HepG2 (cell line): ENCODE results near the gene PSMD1.

ENCODE experiments used
- EZH2 ChIP-seq: conservative IDR thresholded peaks from 2 replicates; pipeline ENCODE4 v1.6.1; 2012; ENCODE audit warnings: mild to moderate bottlenecking, low read depth, low read length, moderate library complexity
- NFYB ChIP-seq: sonication (generic); formaldehyde crosslinking; IDR thresholded peaks from 2 replicates; pipeline ENCODE4 v1.4.0; 2020; ENCODE audit warnings: missing genetic modification reagents
- RFX5 ChIP-seq: IDR thresholded peaks from 2 replicates; pipeline ENCODE4 v1.6.1; 2011; ENCODE audit warnings: low read depth, low read length, improper control_type of control experiment
- TF ChIP-seq, protein P1 (sequence below): sonication (generic); formaldehyde crosslinking; IDR thresholded peaks from 2 replicates; pipeline ENCODE4 v1.4.0; 2020; ENCODE audit warnings: mild to moderate bottlenecking, low read depth, missing genetic modification reagents
- TF ChIP-seq, protein P2 (sequence below): sonication (generic); formaldehyde crosslinking; IDR thresholded peaks from 2 replicates; pipeline ENCODE4 v1.5.0; 2020; ENCODE audit warnings: mild to moderate bottlenecking, missing genetic modification reagents, moderate library complexity
- TF ChIP-seq, protein P3 (sequence below), 2 experiments: IDR thresholded peaks; 2 replicates each; pipeline ENCODE4 v1.6.1; 2011 to 2012; ENCODE audit warnings: low read length in 2 of 2, borderline replicate concordance in 1 of 2, low read depth in 1 of 2, mild to moderate bottlenecking in 1 of 2, moderate library complexity in 1 of 2
- TF ChIP-seq, protein P4 (sequence below): sonication (generic); formaldehyde crosslinking; IDR thresholded peaks from 2 replicates; pipeline ENCODE4 v1.9.0; 2021; ENCODE audit warnings: missing genetic modification reagents, mild to moderate bottlenecking, borderline replicate concordance
- TF ChIP-seq, protein P5 (sequence below): sonication (generic); formaldehyde crosslinking; IDR thresholded peaks from 2 replicates; pipeline ENCODE4 v1.4.0; 2020; ENCODE audit warnings: missing genetic modification reagents, borderline replicate concordance
- TF ChIP-seq, protein P6 (sequence below): sonication (generic); formaldehyde crosslinking; IDR thresholded peaks from one replicate; pipeline ENCODE4 v1.5.1; 2020; ENCODE audit warnings: mild to moderate bottlenecking, missing genetic modification reagents; ENCODE audit errors: not compliant biosample characterization

DNA sequence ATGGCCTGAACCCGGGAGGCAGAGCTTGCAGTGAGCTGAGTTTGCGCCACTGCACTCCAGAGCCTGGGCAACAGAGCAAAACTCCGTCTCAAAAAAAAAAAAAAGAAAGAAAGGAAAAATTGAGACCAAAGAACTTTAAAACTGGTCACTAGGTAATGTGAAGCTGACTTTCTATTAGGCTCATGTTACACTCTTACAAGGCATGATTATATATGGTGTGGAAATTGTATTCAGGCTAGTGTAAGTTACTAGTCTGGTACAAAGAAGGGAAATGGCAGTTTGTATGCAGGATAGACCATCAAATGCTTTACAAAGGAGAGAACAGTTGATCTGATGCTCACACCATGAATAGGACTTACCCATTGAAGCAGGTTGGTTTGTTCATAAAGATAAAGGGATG, 106.3 kb downstream of the PSMD1 start:
- TF ChIP-seq EZH2 = no peak
- TF ChIP-seq, protein P1, sequence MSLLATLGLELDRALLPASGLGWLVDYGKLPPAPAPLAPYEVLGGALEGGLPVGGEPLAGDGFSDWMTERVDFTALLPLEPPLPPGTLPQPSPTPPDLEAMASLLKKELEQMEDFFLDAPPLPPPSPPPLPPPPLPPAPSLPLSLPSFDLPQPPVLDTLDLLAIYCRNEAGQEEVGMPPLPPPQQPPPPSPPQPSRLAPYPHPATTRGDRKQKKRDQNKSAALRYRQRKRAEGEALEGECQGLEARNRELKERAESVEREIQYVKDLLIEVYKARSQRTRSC (CRISPR knock-in tag) = no peak
- TF ChIP-seq, protein P2, sequence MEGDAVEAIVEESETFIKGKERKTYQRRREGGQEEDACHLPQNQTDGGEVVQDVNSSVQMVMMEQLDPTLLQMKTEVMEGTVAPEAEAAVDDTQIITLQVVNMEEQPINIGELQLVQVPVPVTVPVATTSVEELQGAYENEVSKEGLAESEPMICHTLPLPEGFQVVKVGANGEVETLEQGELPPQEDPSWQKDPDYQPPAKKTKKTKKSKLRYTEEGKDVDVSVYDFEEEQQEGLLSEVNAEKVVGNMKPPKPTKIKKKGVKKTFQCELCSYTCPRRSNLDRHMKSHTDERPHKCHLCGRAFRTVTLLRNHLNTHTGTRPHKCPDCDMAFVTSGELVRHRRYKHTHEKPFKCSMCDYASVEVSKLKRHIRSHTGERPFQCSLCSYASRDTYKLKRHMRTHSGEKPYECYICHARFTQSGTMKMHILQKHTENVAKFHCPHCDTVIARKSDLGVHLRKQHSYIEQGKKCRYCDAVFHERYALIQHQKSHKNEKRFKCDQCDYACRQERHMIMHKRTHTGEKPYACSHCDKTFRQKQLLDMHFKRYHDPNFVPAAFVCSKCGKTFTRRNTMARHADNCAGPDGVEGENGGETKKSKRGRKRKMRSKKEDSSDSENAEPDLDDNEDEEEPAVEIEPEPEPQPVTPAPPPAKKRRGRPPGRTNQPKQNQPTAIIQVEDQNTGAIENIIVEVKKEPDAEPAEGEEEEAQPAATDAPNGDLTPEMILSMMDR (CRISPR knock-in tag) = no peak
- TF ChIP-seq, protein P3, sequence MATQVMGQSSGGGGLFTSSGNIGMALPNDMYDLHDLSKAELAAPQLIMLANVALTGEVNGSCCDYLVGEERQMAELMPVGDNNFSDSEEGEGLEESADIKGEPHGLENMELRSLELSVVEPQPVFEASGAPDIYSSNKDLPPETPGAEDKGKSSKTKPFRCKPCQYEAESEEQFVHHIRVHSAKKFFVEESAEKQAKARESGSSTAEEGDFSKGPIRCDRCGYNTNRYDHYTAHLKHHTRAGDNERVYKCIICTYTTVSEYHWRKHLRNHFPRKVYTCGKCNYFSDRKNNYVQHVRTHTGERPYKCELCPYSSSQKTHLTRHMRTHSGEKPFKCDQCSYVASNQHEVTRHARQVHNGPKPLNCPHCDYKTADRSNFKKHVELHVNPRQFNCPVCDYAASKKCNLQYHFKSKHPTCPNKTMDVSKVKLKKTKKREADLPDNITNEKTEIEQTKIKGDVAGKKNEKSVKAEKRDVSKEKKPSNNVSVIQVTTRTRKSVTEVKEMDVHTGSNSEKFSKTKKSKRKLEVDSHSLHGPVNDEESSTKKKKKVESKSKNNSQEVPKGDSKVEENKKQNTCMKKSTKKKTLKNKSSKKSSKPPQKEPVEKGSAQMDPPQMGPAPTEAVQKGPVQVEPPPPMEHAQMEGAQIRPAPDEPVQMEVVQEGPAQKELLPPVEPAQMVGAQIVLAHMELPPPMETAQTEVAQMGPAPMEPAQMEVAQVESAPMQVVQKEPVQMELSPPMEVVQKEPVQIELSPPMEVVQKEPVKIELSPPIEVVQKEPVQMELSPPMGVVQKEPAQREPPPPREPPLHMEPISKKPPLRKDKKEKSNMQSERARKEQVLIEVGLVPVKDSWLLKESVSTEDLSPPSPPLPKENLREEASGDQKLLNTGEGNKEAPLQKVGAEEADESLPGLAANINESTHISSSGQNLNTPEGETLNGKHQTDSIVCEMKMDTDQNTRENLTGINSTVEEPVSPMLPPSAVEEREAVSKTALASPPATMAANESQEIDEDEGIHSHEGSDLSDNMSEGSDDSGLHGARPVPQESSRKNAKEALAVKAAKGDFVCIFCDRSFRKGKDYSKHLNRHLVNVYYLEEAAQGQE (IDR thresholded peaks at IDR 0.05; ENCODE audit: borderline replicate concordance in 1 of 2, low read depth in 1 of 2, low read length in 2 of 2) = no peak
- TF ChIP-seq NFYB (CRISPR knock-in tag) = no peak
- no peak for TF ChIP-seq RFX5
- TF ChIP-seq, protein P4, sequence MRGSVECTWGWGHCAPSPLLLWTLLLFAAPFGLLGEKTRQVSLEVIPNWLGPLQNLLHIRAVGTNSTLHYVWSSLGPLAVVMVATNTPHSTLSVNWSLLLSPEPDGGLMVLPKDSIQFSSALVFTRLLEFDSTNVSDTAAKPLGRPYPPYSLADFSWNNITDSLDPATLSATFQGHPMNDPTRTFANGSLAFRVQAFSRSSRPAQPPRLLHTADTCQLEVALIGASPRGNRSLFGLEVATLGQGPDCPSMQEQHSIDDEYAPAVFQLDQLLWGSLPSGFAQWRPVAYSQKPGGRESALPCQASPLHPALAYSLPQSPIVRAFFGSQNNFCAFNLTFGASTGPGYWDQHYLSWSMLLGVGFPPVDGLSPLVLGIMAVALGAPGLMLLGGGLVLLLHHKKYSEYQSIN (CRISPR knock-in tag) = no peak
- TF ChIP-seq, protein P5, sequence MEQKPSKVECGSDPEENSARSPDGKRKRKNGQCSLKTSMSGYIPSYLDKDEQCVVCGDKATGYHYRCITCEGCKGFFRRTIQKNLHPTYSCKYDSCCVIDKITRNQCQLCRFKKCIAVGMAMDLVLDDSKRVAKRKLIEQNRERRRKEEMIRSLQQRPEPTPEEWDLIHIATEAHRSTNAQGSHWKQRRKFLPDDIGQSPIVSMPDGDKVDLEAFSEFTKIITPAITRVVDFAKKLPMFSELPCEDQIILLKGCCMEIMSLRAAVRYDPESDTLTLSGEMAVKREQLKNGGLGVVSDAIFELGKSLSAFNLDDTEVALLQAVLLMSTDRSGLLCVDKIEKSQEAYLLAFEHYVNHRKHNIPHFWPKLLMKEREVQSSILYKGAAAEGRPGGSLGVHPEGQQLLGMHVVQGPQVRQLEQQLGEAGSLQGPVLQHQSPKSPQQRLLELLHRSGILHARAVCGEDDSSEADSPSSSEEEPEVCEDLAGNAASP (CRISPR knock-in tag) = no peak
- TF ChIP-seq, protein P6, sequence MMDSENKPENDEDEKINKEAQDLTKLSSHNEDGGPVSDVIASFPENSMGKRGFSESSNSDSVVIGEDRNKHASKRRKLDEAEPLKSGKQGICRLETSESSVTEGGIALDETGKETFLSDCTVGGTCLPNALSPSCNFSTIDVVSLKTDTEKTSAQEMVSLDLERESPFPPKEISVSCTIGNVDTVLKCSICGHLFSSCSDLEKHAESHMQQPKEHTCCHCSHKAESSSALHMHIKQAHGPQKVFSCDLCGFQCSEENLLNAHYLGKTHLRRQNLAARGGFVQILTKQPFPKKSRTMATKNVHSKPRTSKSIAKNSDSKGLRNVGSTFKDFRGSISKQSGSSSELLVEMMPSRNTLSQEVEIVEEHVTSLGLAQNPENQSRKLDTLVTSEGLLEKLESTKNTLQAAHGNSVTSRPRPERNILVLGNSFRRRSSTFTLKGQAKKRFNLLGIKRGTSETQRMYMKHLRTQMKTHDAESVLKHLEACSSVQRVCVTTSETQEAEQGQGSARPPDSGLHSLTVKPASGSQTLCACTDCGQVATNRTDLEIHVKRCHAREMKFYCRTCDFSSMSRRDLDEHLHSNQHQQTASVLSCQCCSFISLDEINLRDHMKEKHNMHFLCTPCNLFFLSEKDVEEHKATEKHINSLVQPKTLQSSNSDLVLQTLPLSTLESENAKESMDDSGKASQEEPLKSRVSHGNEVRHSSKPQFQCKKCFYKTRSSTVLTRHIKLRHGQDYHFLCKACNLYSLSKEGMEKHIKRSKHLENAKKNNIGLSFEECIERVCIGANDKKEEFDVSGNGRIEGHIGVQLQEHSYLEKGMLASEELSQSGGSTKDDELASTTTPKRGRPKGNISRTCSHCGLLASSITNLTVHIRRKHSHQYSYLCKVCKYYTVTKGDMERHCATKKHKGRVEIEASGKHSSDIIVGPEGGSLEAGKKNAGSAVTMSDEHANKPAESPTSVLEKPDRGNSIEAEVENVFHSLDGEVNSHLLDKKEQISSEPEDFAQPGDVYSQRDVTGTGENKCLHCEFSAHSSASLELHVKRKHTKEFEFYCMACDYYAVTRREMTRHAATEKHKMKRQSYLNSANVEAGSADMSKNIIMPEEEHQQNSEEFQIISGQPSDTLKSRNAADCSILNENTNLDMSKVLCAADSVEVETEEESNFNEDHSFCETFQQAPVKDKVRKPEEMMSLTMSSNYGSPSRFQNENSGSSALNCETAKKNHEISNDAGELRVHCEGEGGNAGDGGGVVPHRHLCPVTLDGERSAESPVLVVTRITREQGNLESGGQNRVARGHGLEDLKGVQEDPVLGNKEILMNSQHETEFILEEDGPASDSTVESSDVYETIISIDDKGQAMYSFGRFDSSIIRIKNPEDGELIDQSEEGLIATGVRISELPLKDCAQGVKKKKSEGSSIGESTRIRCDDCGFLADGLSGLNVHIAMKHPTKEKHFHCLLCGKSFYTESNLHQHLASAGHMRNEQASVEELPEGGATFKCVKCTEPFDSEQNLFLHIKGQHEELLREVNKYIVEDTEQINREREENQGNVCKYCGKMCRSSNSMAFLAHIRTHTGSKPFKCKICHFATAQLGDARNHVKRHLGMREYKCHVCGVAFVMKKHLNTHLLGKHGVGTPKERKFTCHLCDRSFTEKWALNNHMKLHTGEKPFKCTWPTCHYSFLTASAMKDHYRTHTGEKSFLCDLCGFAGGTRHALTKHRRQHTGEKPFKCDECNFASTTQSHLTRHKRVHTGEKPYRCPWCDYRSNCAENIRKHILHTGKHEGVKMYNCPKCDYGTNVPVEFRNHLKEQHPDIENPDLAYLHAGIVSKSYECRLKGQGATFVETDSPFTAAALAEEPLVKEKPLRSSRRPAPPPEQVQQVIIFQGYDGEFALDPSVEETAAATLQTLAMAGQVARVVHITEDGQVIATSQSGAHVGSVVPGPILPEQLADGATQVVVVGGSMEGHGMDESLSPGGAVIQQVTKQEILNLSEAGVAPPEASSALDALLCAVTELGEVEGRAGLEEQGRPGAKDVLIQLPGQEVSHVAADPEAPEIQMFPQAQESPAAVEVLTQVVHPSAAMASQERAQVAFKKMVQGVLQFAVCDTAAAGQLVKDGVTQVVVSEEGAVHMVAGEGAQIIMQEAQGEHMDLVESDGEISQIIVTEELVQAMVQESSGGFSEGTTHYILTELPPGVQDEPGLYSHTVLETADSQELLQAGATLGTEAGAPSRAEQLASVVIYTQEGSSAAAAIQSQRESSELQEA (CRISPR knock-in tag) = no peak
